ENCODE data around the gene GLOD5. TPM values are rescaled to one million over a fixed set of nuclear protein-coding genes. Genes with fewer than 3 reads are reported as not detected.

The GLOD5 gene
- total RNA-seq, 1 experiment from 2014 or later: not detected

GRCh38 chrX:48715876-48716502 is 45.6 kb upstream of the GLOD5 start:
- DNase-seq: no peak
- no peak overlapping the region for H3K23ac ChIP-seq (ENCODE audit: insufficient read length, low read depth, low read length)
- no peak overlapping the region for H3K27ac ChIP-seq (ENCODE audit: insufficient read length, low read depth, low read length)
- no peak overlapping the region for H3K56ac ChIP-seq (ENCODE audit: insufficient read length, low read depth, low read length)
- peaks cover 50% of the 10 kb centered on the region for H3K9me3 ChIP-seq (ENCODE audit: control insufficient read depth, low read depth, low read length)
- Mint-ChIP-seq H3K36me3 (ENCODE audit: insufficient read depth in 1 of 3, low read depth in 3 of 3) (peaks cover 0 to 4% (median 2%) of the 10 kb centered on the region in 3 experiments; a peak in 4 of 7 replicates), H3K4me3 (no peak overlapping the region), H3K9me3 (peaks cover 69 to 70% of the 10 kb centered on the region in 2 experiments), H3K27ac (no peak overlapping the region), H3K27me3 (ENCODE audit: low read depth) (peaks cover 48% of the 10 kb centered on the region), H3K4me1 (no peaks in the 10 kb centered on the region)
- no peak overlapping the region for H3K14ac ChIP-seq (ENCODE audit: insufficient read depth, low read length)
- no CpG with 5 or more reads among the region's 4 CpGs for WGBS (ENCODE audit: extremely low coverage, insufficient read length, low lambda C conversion rate)
- H3K23me2 ChIP-seq (ENCODE audit: insufficient read length, low read depth, low read length, poor library complexity, severe bottlenecking): no peaks in the 10 kb centered on the region
- no peak overlapping the region for H3K4ac ChIP-seq (ENCODE audit: low read depth, low read length)
- H2BK20ac ChIP-seq (ENCODE audit: low read depth, low read length, poor library complexity, severe bottlenecking): no peak overlapping the region
- no peak overlapping the region for H2BK15ac ChIP-seq (ENCODE audit: low read depth, low read length)
- H3K27me3 ChIP-seq (ENCODE audit: insufficient read depth, low read length): no peaks in the 10 kb centered on the region; the same call in 1 of the 2 replicates
- H3T11ph ChIP-seq (ENCODE audit: low read length): no peak overlapping the region
- no peak overlapping the region for H4K91ac ChIP-seq (ENCODE audit: insufficient read length, low read depth, low read length)
- H3K4me1 ChIP-seq (ENCODE audit: insufficient read depth, low read length): no peaks in the 10 kb centered on the region
- H2BK12ac ChIP-seq (ENCODE audit: insufficient read length, low read depth, low read length): no peak overlapping the region
- H3K4me2 ChIP-seq (ENCODE audit: insufficient read depth, insufficient read length, low read length): no peak overlapping the region
- H2AK5ac ChIP-seq (ENCODE audit: insufficient read length, low read length): no peak overlapping the region
- no peaks in the 10 kb centered on the region for H3K79me2 ChIP-seq (ENCODE audit: insufficient read depth, low read length)
- H3K18ac ChIP-seq (ENCODE audit: insufficient read length, low read depth, low read length): no peak overlapping the region
- H4K8ac ChIP-seq (replicated peaks; ENCODE audit: insufficient read length, low read depth, low read length): no peak overlapping the region
- H3K9ac ChIP-seq (ENCODE audit: extremely low read depth, insufficient read length, low read length): no peak overlapping the region
- H4K20me1 ChIP-seq (ENCODE audit: control insufficient read depth, insufficient read depth, insufficient read length): no peaks in the 10 kb centered on the region
- no peak overlapping the region for H2AFZ ChIP-seq (ENCODE audit: low read length)
- TF ChIP-seq CTCF (conservative IDR thresholded peaks at IDR 0.05): no peak
- no peak overlapping the region for H4K5ac ChIP-seq (ENCODE audit: insufficient read length, low read depth, low read length)
- H3K79me1 ChIP-seq (ENCODE audit: insufficient read depth, low read depth, low read length, poor library complexity, severe bottlenecking): no peaks in the 10 kb centered on the region
- H2BK120ac ChIP-seq (ENCODE audit: low read depth, low read length, poor library complexity, severe bottlenecking): no peak overlapping the region
- no peak overlapping the region for H2BK5ac ChIP-seq (ENCODE audit: insufficient read length, low read length)

Measured in H9 (cell line).